H1 (cell line): ENCODE data around the gene KIAA0586. TPM values are rescaled to one million over a fixed set of nuclear protein-coding genes. Genes with fewer than 3 reads are reported as not detected.

Experiments
- CHD7 ChIP-seq: fragments of 300-600 bp; sonication (generic); IDR thresholded peaks from 2 replicates; pipeline ENCODE4 v1.7.1; 2012; ENCODE audit warnings: low read length, moderate library complexity, mild to moderate bottlenecking, inconsistent platforms; ENCODE audit not compliant: insufficient replicate concordance
- JUN ChIP-seq: IDR thresholded peaks from 2 replicates; pipeline ENCODE4 v1.6.1; 2011; ENCODE audit warnings: low read depth, mild to moderate bottlenecking, improper control_type of control experiment, low read length
- MAX ChIP-seq: IDR thresholded peaks from 2 replicates; pipeline ENCODE4 v1.6.1; 2012; ENCODE audit warnings: inconsistent platforms
- polyA plus RNA-seq, 7 experiments: library from polyadenylated mRNA; depleted of rRNA in 3 of 7; stranded (reverse) in 5 of 7; unstranded in 2 of 7; fragments of >200 nt in 5 of 7; fragments of 200-250 nt in 2 of 7; gene quantifications; 1 replicate in 5 of 7; 2 replicates in 1 of 7; 4 replicates in 1 of 7; pipeline versions ENCODE4 v1.2.1 to v1.2.3, GENCODE V29; 2011 to 2013; ENCODE audit warnings: missing spikeins in 2 of 7, mixed read lengths in 2 of 7
- total RNA-seq: library from RNA; stranded (reverse); fragmentation: NEBNext Ultra II Directional; extraction: Animal tissue kit (Norgen Biotek cat#: 25700); gene quantifications from 2 replicates; pipeline ENCODE4 v1.2.1, GENCODE V29; 2021

The KIAA0586 gene
- total and polyA plus RNA-seq, 2 of the 8 experiments (the other 6 are each of a cell fraction or from before 2014, with no cell fraction given), result 7.2 to 24.8 TPM

- TF ChIP-seq CHD7 (no peak), JUN (no peak), MAX (no peak)
These were observed 139.5 kb downstream of the KIAA0586 start (continued) for GRCh38 chr14:58566979-58567378.
